ENCODE measurements around the gene PCDHGA12.

GRCh38 chr5:141479776-141480175 lies 49.5 kb downstream of the PCDHGA12 start:
- TF ChIP-seq EZH2 (IDR thresholded peaks at IDR 0.05; ENCODE audit: borderline replicate concordance) (no peak), CTCF (IDR thresholded peaks at IDR 0.05; ENCODE audit: poor library complexity) (no peak), EZH2phosphoT487 (IDR thresholded peaks at IDR 0.05; ENCODE audit: low read depth, severe bottlenecking, unreplicated experiment) (no peak)
